Activated T-cell treated with anti-CD3 and anti-CD28 coated beads, Interleukin-2, amount 50 U/mL, for 72 hours (primary cell): ENCODE measurements around the gene CLCA1. TPM values are rescaled to one million over a fixed set of nuclear protein-coding genes. Genes with fewer than 3 reads are reported as not detected.

Experiments used
- ATAC-seq, 2 donors: fragments of 150-1000 bp; cut with Tn5 transposase; replicated peaks in 1 of 2; 2 replicates each; pipeline ENCODE4 v1.10.0; 2021; ENCODE audit warnings: moderate library complexity in 2 of 2, mild to moderate bottlenecking in 1 of 2
- DNase-seq, 2 donors: peaks; one replicate each; pipeline ENCODE4 v3.0.0; 2021 to 2022; ENCODE audit warnings: mixed read lengths in 1 of 2
- H3K27ac Mint-ChIP-seq: one replicate; pipeline ENCODE4 v1.8.0; 2022; ENCODE audit warnings: mild to moderate bottlenecking, moderate library complexity, mixed read lengths
- H3K27me3 Mint-ChIP-seq: one replicate; pipeline ENCODE4 v1.8.0; 2022; ENCODE audit warnings: low read depth, mixed read lengths
- H3K36me3 Mint-ChIP-seq, 2 donors: one replicate each; pipeline ENCODE4 v1.8.0; 2022; ENCODE audit warnings: mixed read lengths in 2 of 2, mild to moderate bottlenecking in 1 of 2; ENCODE audit not compliant: insufficient read depth in 2 of 2
- H3K4me1 Mint-ChIP-seq: one replicate; pipeline ENCODE4 v1.8.0; 2022; ENCODE audit warnings: low read depth, mixed read lengths
- H3K4me3 Mint-ChIP-seq, 2 donors: one replicate each; pipeline ENCODE4 v1.8.0; 2022; ENCODE audit warnings: mild to moderate bottlenecking in 2 of 2, mixed read lengths in 2 of 2, moderate library complexity in 2 of 2
- H3K9me3 Mint-ChIP-seq, 2 donors: one replicate each; pipeline ENCODE4 v1.8.0; 2022; ENCODE audit warnings: mixed read lengths in 2 of 2
- total RNA-seq, 2 donors: library from RNA; stranded (reverse); gene quantifications; one replicate each; pipeline ENCODE4 v1.2.3, GENCODE V29; 2022

Gene CLCA1
- total RNA-seq, 2 donors from 2014 or later: not detected

DNA sequence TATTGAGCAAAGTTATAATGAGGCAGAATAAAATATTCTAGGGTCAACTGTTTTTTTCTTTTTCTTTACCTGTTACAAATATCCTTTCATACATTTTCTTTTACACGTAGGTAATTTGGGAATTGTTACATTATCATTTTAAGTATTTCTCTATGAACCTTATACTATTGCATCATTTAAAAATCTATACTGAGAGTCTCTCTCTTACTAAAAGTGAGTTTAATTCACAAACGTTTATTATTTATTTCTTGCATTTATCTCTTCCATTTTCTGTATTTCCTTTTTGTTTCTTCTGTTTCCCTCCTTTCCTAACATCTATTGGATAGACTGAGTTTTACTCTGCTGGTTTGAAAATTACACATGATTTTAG is 52.8 kb downstream of the CLCA1 start:
- Mint-ChIP-seq H3K36me3 (no peaks in the 10 kb centered on the region), H3K4me1 (no peaks in the 10 kb centered on the region), H3K9me3 (no peaks in the 10 kb centered on the region), H3K27ac (no peak overlapping the region), H3K27me3 (no peaks in the 10 kb centered on the region), H3K4me3 (no peak overlapping the region)
- DNase-seq (no peak), ATAC-seq (no peak)

DNA sequence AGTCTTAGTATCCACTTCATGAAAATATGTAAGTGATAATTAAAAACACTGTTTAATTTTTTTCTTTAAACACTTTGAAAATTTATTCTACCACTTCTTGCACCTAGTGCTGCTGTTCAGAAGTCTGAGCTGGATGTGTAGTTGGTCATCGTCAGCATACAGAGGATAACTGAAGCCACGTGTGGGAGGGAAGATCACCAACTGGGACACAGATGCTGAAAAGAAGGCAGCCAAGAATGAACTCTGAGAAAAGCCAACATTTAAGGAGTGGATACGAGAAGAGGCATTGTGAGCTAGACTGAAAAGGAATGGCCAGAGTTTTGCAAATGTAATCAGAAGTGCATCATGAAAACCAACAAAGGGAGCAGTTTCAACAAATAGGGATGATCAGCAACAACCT is 53.5 kb downstream of the CLCA1 start:
- Mint-ChIP-seq H3K27me3 (no peaks in the 10 kb centered on the region), H3K9me3 (no peaks in the 10 kb centered on the region), H3K4me1 (no peaks in the 10 kb centered on the region), H3K4me3 (no peak overlapping the region), H3K36me3 (no peaks in the 10 kb centered on the region), H3K27ac (no peak overlapping the region)
- ATAC-seq: no peak
- no peak for DNase-seq

DNA sequence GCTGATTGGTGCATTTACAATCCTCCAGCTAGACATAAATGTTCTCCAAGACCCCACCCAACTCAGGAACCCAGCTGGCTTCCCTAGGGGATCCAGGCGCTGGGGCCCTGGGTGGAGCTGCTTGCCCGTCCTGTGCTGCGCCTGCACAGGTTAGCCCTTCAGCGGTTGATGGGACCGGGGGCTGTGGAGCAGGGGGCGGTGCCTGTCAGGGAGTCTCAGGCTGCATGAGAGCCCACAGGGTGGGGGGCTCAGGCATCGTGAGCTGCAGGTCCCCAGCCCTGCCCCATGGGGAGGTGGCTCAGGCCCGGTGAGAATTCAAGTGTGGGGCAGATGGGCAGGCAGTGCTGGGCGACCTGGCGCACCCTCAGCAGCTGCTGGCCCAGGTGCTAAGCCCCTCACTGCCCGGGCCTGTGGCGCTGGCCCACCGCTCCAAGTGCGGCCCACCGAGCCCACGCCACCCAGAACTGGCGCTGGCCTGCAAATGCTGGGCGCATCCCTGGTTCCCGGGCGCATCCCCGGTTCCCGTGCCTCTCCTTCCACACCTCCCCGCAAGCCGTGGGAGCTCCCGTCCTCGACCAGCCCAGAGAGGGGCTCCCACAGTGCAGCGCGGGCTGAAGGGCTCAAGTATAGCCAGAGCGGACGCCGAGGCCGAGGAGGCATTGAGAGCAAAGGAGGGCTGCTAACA is 55.1 kb downstream of the CLCA1 start:
- no peaks in the 10 kb centered on the region for H3K4me1 Mint-ChIP-seq
- DNase-seq: no peak
- no peaks in the 10 kb centered on the region for H3K36me3 Mint-ChIP-seq
- no peak overlapping the region for H3K4me3 Mint-ChIP-seq
- ATAC-seq: no peak
- H3K27me3 Mint-ChIP-seq: no peaks in the 10 kb centered on the region
- no peak overlapping the region for H3K27ac Mint-ChIP-seq
- no peaks in the 10 kb centered on the region for H3K9me3 Mint-ChIP-seq

DNA sequence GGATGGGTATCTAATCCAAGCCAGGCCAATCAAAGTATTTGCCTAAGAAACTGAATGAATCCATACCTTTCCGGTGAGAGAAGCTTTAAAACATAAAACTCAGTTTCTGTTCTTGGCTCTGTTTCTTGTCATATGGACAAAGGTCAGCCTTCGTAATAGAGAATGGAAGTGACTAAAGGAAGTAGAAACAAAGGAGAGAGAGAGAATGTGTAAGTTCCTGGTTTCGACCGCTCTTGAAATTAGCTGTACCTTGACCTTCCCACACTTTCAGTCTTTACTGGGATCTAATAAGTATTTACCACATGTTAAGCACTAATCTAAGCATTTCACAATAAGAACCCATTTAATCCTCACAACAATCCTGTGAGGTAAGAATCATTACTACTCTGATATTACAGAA is 58.6 kb downstream of the CLCA1 start:
- Mint-ChIP-seq H3K36me3 (no peaks in the 10 kb centered on the region), H3K4me3 (no peak overlapping the region)
- no peak for ATAC-seq

DNA sequence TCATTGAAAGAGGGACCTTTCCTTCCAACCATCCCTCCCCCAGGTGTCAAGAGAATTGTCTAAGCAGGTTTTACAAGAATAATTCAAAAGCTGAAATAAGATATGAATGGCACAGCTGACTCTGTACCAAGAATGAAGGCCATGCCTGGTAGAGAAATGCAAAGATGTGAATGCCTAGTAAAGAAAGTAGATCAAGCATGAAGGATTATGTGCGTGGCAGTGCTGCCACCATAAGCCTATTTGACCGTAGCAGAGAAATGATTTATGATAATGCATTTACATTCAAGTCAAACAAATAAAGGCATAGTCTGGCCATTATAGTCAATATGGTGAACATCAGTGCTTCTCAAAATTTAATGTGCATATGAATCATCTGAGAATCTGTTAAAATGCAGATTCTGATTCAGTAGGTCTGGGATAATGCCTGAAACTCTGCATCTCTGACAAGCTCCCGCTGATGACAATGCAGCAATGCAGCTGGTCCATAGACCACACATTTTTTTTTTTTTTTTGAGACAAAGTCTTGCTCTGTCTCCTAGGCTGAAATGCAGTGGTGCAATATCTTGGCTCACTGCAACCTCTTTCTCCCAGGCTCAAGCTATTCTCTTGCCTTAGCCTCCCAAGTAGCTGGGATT is 61.6 kb downstream of the CLCA1 start:
- H3K36me3 Mint-ChIP-seq: no peaks in the 10 kb centered on the region
- no peak overlapping the region for H3K4me3 Mint-ChIP-seq
- H3K27me3 Mint-ChIP-seq: peaks cover 4% of the 10 kb centered on the region
- no peaks in the 10 kb centered on the region for H3K4me1 Mint-ChIP-seq
- no peak overlapping the region for H3K27ac Mint-ChIP-seq
- DNase-seq: no peak
- H3K9me3 Mint-ChIP-seq: no peaks in the 10 kb centered on the region
- ATAC-seq: no peak

More for the DNA sequence above, 58.6 kb downstream of the CLCA1 start:
- Mint-ChIP-seq H3K4me1 (no peaks in the 10 kb centered on the region), H3K9me3 (no peaks in the 10 kb centered on the region), H3K27ac (no peak overlapping the region), H3K27me3 (no peaks in the 10 kb centered on the region)
- no peak for DNase-seq

DNA sequence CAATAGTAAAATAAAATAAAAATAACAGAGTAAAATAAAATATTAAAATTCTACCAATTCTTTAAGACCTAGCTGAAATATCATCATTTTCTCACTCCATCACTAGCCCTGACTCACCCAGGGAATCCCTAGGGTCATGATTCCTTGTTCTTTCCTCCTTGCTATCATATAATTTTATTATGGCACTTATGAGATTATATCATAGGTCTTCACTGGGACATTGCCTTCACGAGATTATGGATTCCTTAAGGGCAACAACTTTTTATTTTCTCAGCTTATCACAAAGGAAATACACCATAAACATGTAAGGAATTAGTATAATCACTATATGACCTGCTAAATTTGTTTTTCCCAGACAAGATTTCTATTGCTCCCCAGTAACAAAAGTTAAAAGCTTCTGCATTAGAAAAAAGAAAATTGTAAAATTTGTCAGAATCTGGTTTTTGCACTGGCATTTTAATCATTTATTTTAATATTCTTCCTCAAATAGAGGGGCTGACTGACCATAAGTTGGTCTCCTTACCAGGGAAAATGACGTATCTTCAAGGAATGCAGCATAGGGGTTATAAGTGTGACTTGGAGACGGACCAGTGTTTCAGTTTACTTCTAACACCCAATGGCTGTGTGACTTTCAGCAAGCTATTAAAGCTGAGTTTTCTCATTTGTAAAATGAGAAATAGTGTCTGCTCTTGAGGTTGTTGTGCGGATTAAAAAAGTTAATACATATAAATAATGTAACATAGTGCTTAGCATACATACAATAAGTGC is 69.4 kb downstream of the CLCA1 start:
- DNase-seq: no peak
- Mint-ChIP-seq H3K4me3 (no peak overlapping the region), H3K27me3 (peaks cover 31% of the 10 kb centered on the region), H3K27ac (no peak overlapping the region), H3K4me1 (no peaks in the 10 kb centered on the region), H3K36me3 (no peaks in the 10 kb centered on the region), H3K9me3 (no peaks in the 10 kb centered on the region)
- no peak for ATAC-seq

DNA sequence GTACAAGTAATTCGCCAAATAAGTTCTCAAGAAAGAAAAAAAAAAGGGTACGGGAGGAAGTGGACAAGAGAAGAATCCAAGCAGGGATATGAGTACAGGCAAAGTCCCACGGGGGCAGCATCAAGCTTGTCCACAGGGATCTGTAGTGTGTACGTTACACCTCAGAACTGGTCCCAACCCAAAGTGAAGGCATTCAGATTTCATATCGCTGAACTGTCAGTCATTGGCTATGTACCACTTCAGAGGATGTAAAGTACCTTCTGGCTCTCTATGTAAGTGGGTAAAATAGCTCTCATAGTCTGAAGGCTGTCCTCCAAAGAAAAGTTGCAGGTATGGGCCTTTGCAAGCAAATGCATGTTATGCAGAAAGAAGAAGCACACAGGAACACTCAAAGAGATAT is 70.0 kb downstream of the CLCA1 start:
- Mint-ChIP-seq H3K27me3 (peaks cover 31% of the 10 kb centered on the region), H3K4me1 (no peaks in the 10 kb centered on the region)

DNA sequence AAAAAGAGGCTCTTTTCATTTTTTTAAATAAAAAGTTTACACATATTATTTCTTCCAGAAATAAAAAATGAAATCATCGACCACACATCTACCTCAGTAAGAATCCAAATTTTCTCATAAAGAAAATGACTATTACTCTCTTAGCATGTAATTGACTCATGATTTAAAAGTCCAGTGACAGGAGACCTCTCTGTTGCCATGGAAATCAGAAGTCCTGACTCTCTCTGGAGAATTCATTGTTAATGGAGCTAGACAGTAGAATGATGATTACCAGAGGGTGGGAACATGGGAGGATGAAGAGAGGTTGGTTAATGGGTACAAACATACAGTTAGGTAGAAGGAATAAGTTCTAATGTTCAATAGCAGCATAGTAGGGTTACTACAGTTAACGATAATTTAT is 73.1 kb downstream of the CLCA1 start:
- Mint-ChIP-seq H3K4me3 (no peak overlapping the region), H3K36me3 (no peaks in the 10 kb centered on the region), H3K27ac (no peak overlapping the region), H3K27me3 (peaks cover 16% of the 10 kb centered on the region), H3K9me3 (no peaks in the 10 kb centered on the region), H3K4me1 (no peaks in the 10 kb centered on the region)
- DNase-seq: no peak
- ATAC-seq: no peak

More for the DNA sequence above, 70.0 kb downstream of the CLCA1 start:
- Mint-ChIP-seq H3K9me3 (no peaks in the 10 kb centered on the region), H3K4me3 (no peak overlapping the region), H3K36me3 (no peaks in the 10 kb centered on the region), H3K27ac (no peak overlapping the region)
- no peak for DNase-seq
- no peak for ATAC-seq

DNA sequence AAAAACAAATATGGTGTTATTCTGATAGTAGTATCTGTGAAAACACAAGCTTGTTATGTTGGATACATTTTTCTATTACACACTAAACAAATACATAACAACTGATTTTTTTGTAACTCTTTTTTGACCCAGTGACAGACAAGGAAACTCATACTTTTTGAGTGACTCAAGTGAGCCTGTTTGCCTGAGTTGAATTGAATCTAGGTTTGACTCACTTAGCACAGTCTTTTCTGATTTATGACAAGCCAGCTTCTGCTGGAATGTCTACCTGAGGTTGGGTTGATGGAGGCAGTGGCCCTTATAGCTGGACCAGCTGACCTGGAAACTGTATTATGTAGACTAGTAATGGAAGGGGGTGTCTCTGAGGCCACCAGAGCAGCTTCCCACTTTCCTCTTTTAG is 73.9 kb downstream of the CLCA1 start:
- DNase-seq: no peak
- Mint-ChIP-seq H3K27me3 (peaks cover 13% of the 10 kb centered on the region), H3K36me3 (no peaks in the 10 kb centered on the region), H3K9me3 (no peaks in the 10 kb centered on the region), H3K4me1 (no peaks in the 10 kb centered on the region), H3K27ac (no peak overlapping the region), H3K4me3 (no peak overlapping the region)
- ATAC-seq: no peak

DNA sequence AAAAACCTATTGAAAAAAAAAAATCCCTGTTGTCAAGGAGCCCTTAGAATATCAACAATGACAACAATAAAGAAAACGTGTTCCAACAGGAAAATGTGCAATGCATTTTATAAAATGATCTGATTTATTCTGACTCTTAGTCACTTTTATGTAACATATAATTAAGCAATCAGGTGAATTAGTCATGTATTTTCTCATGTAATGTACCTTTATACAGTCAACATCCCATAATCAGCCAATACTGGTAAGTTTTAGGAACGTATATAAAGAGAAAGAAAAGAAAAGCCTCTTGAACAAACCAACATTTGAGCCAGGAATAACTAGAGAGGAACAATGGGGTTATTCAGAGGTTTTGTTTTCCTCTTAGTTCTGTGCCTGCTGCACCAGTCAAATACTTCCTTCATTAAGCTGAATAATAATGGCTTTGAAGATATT is 78.1 kb downstream of the CLCA1 start, which contains the start of gene CLCA4:
TSS of gene CLCA4 (plus strand) at position 292 of the 435 bp plus-strand sequence. CDS start at position 334, 42 bp downstream.
- H3K4me1 Mint-ChIP-seq: no peaks in the 10 kb centered on the region
- no peak for ATAC-seq
- H3K4me3 Mint-ChIP-seq: no peak within 1 kb of the TSS
- no peak for DNase-seq
- H3K27me3 Mint-ChIP-seq: no peaks in the 10 kb centered on the region
- no peaks in the 10 kb centered on the region for H3K9me3 Mint-ChIP-seq
- H3K27ac Mint-ChIP-seq: no peak within 1 kb of the TSS
- H3K36me3 Mint-ChIP-seq: no peaks in the 10 kb centered on the region

DNA sequence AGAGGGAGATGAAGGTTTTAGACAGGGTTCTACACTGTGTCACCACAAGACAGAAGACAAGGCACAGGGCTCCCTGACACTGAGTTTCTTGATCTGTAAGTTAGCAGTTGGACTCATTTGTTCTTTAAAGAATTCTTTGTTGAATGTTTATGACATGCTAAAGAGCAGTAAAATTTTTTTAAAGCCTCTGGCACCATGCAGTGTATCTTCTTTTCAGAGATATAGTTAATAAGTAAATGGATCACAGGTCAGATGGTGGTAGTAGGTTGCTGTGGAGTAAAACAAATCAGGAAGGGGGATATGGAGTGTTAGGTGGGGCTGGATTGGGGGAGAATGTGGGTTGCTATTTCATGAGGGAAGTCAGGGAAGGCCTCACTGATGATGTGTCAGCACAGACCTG is 80.1 kb downstream of the CLCA1 start:
- DNase-seq: no peak
- no peak for ATAC-seq
- Mint-ChIP-seq H3K27ac (no peak overlapping the region), H3K4me1 (no peaks in the 10 kb centered on the region), H3K36me3 (no peaks in the 10 kb centered on the region), H3K4me3 (no peak overlapping the region), H3K27me3 (no peaks in the 10 kb centered on the region), H3K9me3 (no peaks in the 10 kb centered on the region)
